Activated CD8-positive, alpha-beta memory T cell treated with anti-CD3 and anti-CD28 coated beads, Interleukin-2, amount 50 U/mL, for 24 hours (primary cell): ENCODE measurements around the gene FHIT.

Experiments
- DNase-seq: peaks from one replicate; pipeline ENCODE4 v3.0.0-alpha.2; 2020; ENCODE audit errors: extremely low read depth

The FHIT gene

GRCh38 chr3:60000311-60001105 is 1250.7 kb downstream of the FHIT start:
- no peak for DNase-seq

GRCh38 chr3:59998058-59998457 is 1253.2 kb downstream of the FHIT start:
- no peak for DNase-seq

GRCh38 chr3:59997583-59997982 is 1253.7 kb downstream of the FHIT start:
- no peak for DNase-seq

- DNase-seq, result no peak
Observed at GRCh38 chr3:59996056-59996455, 1255.2 kb downstream of the FHIT start.

- DNase-seq, result no peak
Observed at GRCh38 chr3:59995563-59995962, 1255.7 kb downstream of the FHIT start.

GRCh38 chr3:59994732-59995304 is 1256.4 kb downstream of the FHIT start:
- no peak for DNase-seq

- DNase-seq, result no peak
Observed at GRCh38 chr3:59992578-59992977, 1258.7 kb downstream of the FHIT start.

- no peak for DNase-seq
Observed at GRCh38 chr3:59990915-59991314, 1260.3 kb downstream of the FHIT start.

GRCh38 chr3:59982510-59982909 is 1268.7 kb downstream of the FHIT start:
- DNase-seq, result no peak

GRCh38 chr3:59981377-59981776 is 1269.9 kb downstream of the FHIT start:
- no peak for DNase-seq

- DNase-seq, result no peak
Observed at GRCh38 chr3:59980576-59980975, 1270.7 kb downstream of the FHIT start.

GRCh38 chr3:59979542-59979941 is 1271.7 kb downstream of the FHIT start:
- DNase-seq, result no peak

- DNase-seq, result no peak
Observed at GRCh38 chr3:59978979-59979378, 1272.3 kb downstream of the FHIT start.

- DNase-seq, result no peak
Observed at GRCh38 chr3:59970796-59971195, 1280.5 kb downstream of the FHIT start.

- no peak for DNase-seq
Observed at GRCh38 chr3:59970376-59970775, 1280.9 kb downstream of the FHIT start.

GRCh38 chr3:59968513-59969045 is 1282.7 kb downstream of the FHIT start:
- DNase-seq, result no peak

- DNase-seq, result no peak
Observed at GRCh38 chr3:59963676-59964075, 1287.6 kb downstream of the FHIT start.

GRCh38 chr3:59957150-59957549 is 1294.1 kb downstream of the FHIT start:
- no peak for DNase-seq

- no peak for DNase-seq
Observed at GRCh38 chr3:59953104-59953503, 1298.1 kb downstream of the FHIT start.

- DNase-seq, result no peak
Observed at GRCh38 chr3:59949311-59949710, 1301.9 kb downstream of the FHIT start.

- no peak for DNase-seq
Observed at GRCh38 chr3:59946401-59946800, 1304.9 kb downstream of the FHIT start.

GRCh38 chr3:59940718-59941117 is 1310.5 kb downstream of the FHIT start:
- no peak for DNase-seq

- DNase-seq, result no peak
Observed at GRCh38 chr3:59939826-59940426, 1311.3 kb downstream of the FHIT start.
